Chondrocyte (in vitro differentiated cells): ENCODE results near the gene APOO. TPM values are rescaled to one million over a fixed set of nuclear protein-coding genes. Genes with fewer than 3 reads are reported as not detected.
"Not testable (repeated sequence)": the region's sequence is repeated elsewhere in the genome, so short reads cannot be mapped to it uniquely, and the experiment has no call there.

Source experiments
- DNase-seq: peaks from one replicate; pipeline ENCODE4 v3.0.0; 2021; ENCODE audit warnings: mixed read lengths, low spot score
- H3K27ac Mint-ChIP-seq: one replicate; pipeline ENCODE4 v1.8.0; 2021; ENCODE audit warnings: mild to moderate bottlenecking, moderate library complexity, mixed read lengths; ENCODE audit not compliant: unreplicated experiment
- H3K27me3 Mint-ChIP-seq: 2 replicates; pipeline ENCODE4 v1.8.0; 2021; ENCODE audit warnings: low read depth, mixed read lengths
- H3K36me3 Mint-ChIP-seq: 2 replicates; pipeline ENCODE4 v1.8.0; 2021; ENCODE audit warnings: low read depth, mixed read lengths
- H3K4me1 Mint-ChIP-seq: 2 replicates; pipeline ENCODE4 v1.8.0; 2021; ENCODE audit warnings: low read depth, mild to moderate bottlenecking, mixed read lengths
- H3K4me3 Mint-ChIP-seq: one replicate; pipeline ENCODE4 v1.8.0; 2021; ENCODE audit warnings: mild to moderate bottlenecking, moderate library complexity, mixed read lengths; ENCODE audit not compliant: unreplicated experiment
- H3K9me3 Mint-ChIP-seq: 2 replicates; pipeline ENCODE4 v1.8.0; 2021; ENCODE audit warnings: low read depth, mixed read lengths
- CTCF ChIP-seq: fragments of 200-600 bp; sonication (generic); IDR thresholded peaks from 2 replicates; pipeline ENCODE4 v1.5.0; 2021; ENCODE audit warnings: antibody characterized with exemption, mild to moderate bottlenecking, moderate library complexity
- total RNA-seq: library from RNA; stranded (reverse); gene quantifications from 3 replicates; pipeline ENCODE4 v1.2.1, GENCODE V29; 2021

APOO gene
- total RNA-seq, 1 donor from 2014 or later: 29.1 TPM

- Mint-ChIP-seq H3K4me1 (peaks cover 25% of the 10 kb centered on the region), H3K4me3 (no peak overlapping the region), H3K36me3 (no peaks in the 10 kb centered on the region), H3K9me3 (no peaks in the 10 kb centered on the region), H3K27ac (no peak overlapping the region), H3K27me3 (no peaks in the 10 kb centered on the region)
- no peak for TF ChIP-seq CTCF
- DNase-seq: no peak
Observed at GRCh38 chrX:23879380-23880090, 28.2 kb downstream of the APOO start.

GRCh38 chrX:23871905-23872546 lies 35.7 kb downstream of the APOO start:
- no peaks in the 10 kb centered on the region for H3K27me3 Mint-ChIP-seq
- TF ChIP-seq CTCF: no peak
- DNase-seq: no peak
- no peaks in the 10 kb centered on the region for H3K9me3 Mint-ChIP-seq
- H3K36me3 Mint-ChIP-seq: peaks cover 9% of the 10 kb centered on the region
- H3K4me3 Mint-ChIP-seq: no peak overlapping the region
- H3K4me1 Mint-ChIP-seq: peaks cover 5% of the 10 kb centered on the region
- no peak overlapping the region for H3K27ac Mint-ChIP-seq

- H3K4me1 Mint-ChIP-seq: peaks cover 5% of the 10 kb centered on the region
- TF ChIP-seq CTCF: no peak
- no peak overlapping the region for H3K4me3 Mint-ChIP-seq
- H3K36me3 Mint-ChIP-seq: peaks cover 11% of the 10 kb centered on the region
- no peak overlapping the region for H3K27ac Mint-ChIP-seq
- no peak for DNase-seq
- H3K27me3 Mint-ChIP-seq: no peaks in the 10 kb centered on the region
- no peaks in the 10 kb centered on the region for H3K9me3 Mint-ChIP-seq
Observed at GRCh38 chrX:23870041-23870440, 37.7 kb downstream of the APOO start.

GRCh38 chrX:23864742-23865326 lies 42.9 kb downstream of the APOO start:
- DNase-seq: no peak
- peaks cover 3% of the 10 kb centered on the region for H3K4me1 Mint-ChIP-seq
- H3K27ac Mint-ChIP-seq: no peak overlapping the region
- no peak for TF ChIP-seq CTCF
- H3K4me3 Mint-ChIP-seq: no peak overlapping the region
- no peaks in the 10 kb centered on the region for H3K9me3 Mint-ChIP-seq
- H3K36me3 Mint-ChIP-seq: peaks cover 14% of the 10 kb centered on the region
- no peaks in the 10 kb centered on the region for H3K27me3 Mint-ChIP-seq

GRCh38 chrX:23861952-23862351 lies 45.8 kb downstream of the APOO start:
- DNase-seq, H3K9me3 Mint-ChIP-seq, H3K27ac Mint-ChIP-seq, H3K27me3 Mint-ChIP-seq, H3K4me3 Mint-ChIP-seq, H3K4me1 Mint-ChIP-seq: not testable (repeated sequence)
- peaks cover 13% of the 10 kb centered on the region for H3K36me3 Mint-ChIP-seq
